ENCODE measurements around the gene MICU1. TPM values are rescaled to one million over a fixed set of nuclear protein-coding genes. Genes with fewer than 3 reads are reported as not detected.

Gene MICU1
- polyA plus RNA-seq, 1 donor (not counting 4 experiments of a cell fraction or from before 2014, with no cell fraction given): 19.4 TPM

DNA sequence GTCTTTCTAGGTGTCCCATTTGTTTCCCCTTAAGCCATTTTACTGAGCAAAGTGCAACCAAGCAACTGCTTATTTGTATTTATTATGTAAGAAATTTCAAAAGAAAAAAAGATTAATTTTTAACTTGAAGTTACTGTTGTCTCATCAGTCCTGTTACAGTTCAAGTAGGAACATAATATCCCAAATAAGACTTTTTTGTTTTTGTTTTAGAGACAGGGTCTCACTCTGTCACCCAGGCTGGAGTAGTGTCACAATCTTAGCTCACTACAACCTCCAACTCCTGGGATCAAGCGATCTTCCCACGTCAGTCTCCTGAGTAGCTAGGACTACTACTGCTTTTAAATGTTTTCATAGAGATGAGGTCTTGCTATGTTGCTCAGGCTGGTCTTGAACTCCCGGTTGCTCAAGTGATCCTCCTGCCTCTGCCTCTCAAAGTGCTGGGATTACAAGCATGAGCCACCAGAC is 101.9 kb downstream of the MICU1 start:
- H3K9me3 ChIP-seq (ENCODE audit: control insufficient read depth, low read depth, low read length): no peaks in the 10 kb centered on the region
- H3K9ac ChIP-seq (ENCODE audit: control insufficient read depth, extremely low read depth, insufficient read depth, low read length): no peak overlapping the region
- H3K27me3 ChIP-seq (ENCODE audit: control insufficient read depth, extremely low read depth, insufficient read depth, low read length): no peaks in the 10 kb centered on the region
- H3K4me2 ChIP-seq (ENCODE audit: control insufficient read depth, extremely low read depth, insufficient read depth, low read depth, low read length): no peak overlapping the region
- H3K36me3 ChIP-seq (ENCODE audit: control insufficient read depth in 2 of 2, extremely low read depth in 1 of 2, insufficient read depth in 2 of 2, low read length in 2 of 2): no peaks in the 10 kb centered on the region
- H3K27ac ChIP-seq (ENCODE audit: control insufficient read depth, insufficient read depth, low read length): no peak overlapping the region
- H3K4me3 ChIP-seq (ENCODE audit: control insufficient read depth in 2 of 3, extremely low read depth in 1 of 3, insufficient read depth in 2 of 3, low read depth in 1 of 3, low read length in 3 of 3): no peak overlapping the region
- H2AFZ ChIP-seq (ENCODE audit: control insufficient read depth, low read length): no peak overlapping the region
- H3K4me1 ChIP-seq (ENCODE audit: control insufficient read depth, extremely low read depth, insufficient read depth, low read length): no peaks in the 10 kb centered on the region
- no peak for DNase-seq (ENCODE audit: low read depth, low spot score)
- no peak for FAIRE-seq
- dilution Hi-C loops (cut with MboI; ENCODE audit: extremely low pct_ligation_motif_present, low sequenced_read_pairs): no loop called here
- no peak for TF ChIP-seq EZH2 (IDR thresholded peaks at IDR 0.05; ENCODE audit: low read length)
- no peak for TF ChIP-seq CTCF (optimal IDR thresholded peaks at IDR 0.05 in 1 of 3, IDR thresholded peaks at IDR 0.05 in 1 of 3, conservative IDR thresholded peaks at IDR 0.05 in 1 of 3; ENCODE audit: extremely low read depth in 1 of 3, insufficient read depth in 2 of 3, low read length in 3 of 3)
- H3K9me1 ChIP-seq (ENCODE audit: control insufficient read depth, extremely low read depth, insufficient read depth, low read length): no peaks in the 10 kb centered on the region
- no peaks in the 10 kb centered on the region for H4K20me1 ChIP-seq (ENCODE audit: control insufficient read depth, extremely low read depth, insufficient read depth, low read length)
- no peaks in the 10 kb centered on the region for H3K79me2 ChIP-seq (ENCODE audit: control insufficient read depth, insufficient read depth, low read length)

DNA sequence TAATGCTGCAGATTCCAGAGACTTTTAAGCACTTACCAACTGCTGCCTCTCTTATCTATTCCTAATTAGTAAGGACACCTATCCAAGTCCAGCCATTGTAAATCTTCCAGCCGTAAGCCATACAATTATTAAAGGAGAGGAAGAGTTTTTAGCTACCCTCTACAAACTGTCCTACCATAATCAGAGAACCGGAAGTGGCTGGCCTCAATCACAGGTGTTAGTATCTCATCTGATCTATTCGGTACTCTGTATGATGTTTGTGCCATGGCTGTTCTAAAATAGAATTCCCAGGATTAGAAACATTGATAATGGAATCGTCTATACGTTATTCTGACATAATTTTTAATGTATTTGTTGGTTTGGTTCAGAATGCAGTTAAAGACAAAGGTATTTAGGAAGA is 102.8 kb downstream of the MICU1 start:
- DNase-seq (ENCODE audit: low read depth, low spot score) (no peak), FAIRE-seq (no peak)
- dilution Hi-C loops (cut with MboI; ENCODE audit: extremely low pct_ligation_motif_present, low sequenced_read_pairs): no loop called here
- Histone ChIP-seq H3K4me2 (ENCODE audit: control insufficient read depth, extremely low read depth, insufficient read depth, low read depth, low read length) (no peak overlapping the region), H3K27me3 (ENCODE audit: control insufficient read depth, extremely low read depth, insufficient read depth, low read length) (no peaks in the 10 kb centered on the region), H3K4me1 (ENCODE audit: control insufficient read depth, extremely low read depth, insufficient read depth, low read length) (no peaks in the 10 kb centered on the region), H3K79me2 (ENCODE audit: control insufficient read depth, insufficient read depth, low read length) (no peaks in the 10 kb centered on the region), H2AFZ (ENCODE audit: control insufficient read depth, low read length) (no peak overlapping the region), H3K27ac (ENCODE audit: control insufficient read depth, insufficient read depth, low read length) (no peak overlapping the region), H3K9ac (ENCODE audit: control insufficient read depth, extremely low read depth, insufficient read depth, low read length) (no peak overlapping the region), H3K9me1 (ENCODE audit: control insufficient read depth, extremely low read depth, insufficient read depth, low read length) (no peaks in the 10 kb centered on the region), H3K9me3 (ENCODE audit: control insufficient read depth, low read depth, low read length) (no peaks in the 10 kb centered on the region), H3K4me3 (ENCODE audit: control insufficient read depth in 2 of 3, extremely low read depth in 1 of 3, insufficient read depth in 2 of 3, low read depth in 1 of 3, low read length in 3 of 3) (no peak overlapping the region), H3K36me3 (ENCODE audit: control insufficient read depth in 2 of 2, extremely low read depth in 1 of 2, insufficient read depth in 2 of 2, low read length in 2 of 2) (no peaks in the 10 kb centered on the region), H4K20me1 (ENCODE audit: control insufficient read depth, extremely low read depth, insufficient read depth, low read length) (no peaks in the 10 kb centered on the region)
- TF ChIP-seq EZH2 (IDR thresholded peaks at IDR 0.05; ENCODE audit: low read length): no peak
- no peak for TF ChIP-seq CTCF (optimal IDR thresholded peaks at IDR 0.05 in 1 of 3, IDR thresholded peaks at IDR 0.05 in 1 of 3, conservative IDR thresholded peaks at IDR 0.05 in 1 of 3; ENCODE audit: extremely low read depth in 1 of 3, insufficient read depth in 2 of 3, low read length in 3 of 3)

Measured in keratinocyte (primary cell).